ENCODE measurements around the gene SSH3.

The SSH3 gene

DNA sequence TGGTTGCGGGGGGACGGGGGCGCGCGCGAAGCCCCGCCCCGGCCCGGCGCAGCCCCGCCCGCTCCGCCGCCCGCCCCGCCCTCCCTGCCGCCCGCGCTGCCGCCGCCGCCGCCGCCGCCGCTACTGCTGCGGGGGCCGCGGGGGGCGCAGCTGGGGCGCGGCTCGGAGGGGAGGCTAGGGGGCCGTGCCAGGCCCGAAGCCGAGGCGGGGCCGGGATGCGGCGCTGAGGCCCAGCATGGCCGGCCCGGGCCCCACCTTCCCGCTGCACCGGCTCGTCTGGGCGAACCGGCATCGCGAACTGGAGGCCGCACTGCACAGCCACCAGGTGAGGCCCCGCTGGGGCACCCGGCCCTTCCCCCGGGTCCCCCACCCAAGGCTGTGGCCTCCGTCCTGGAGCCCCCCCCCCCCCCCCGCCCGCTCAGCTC, 14.1 kb upstream of the SSH3 start, which contains the start of gene ANKRD13D:
TSS of gene ANKRD13D (plus strand) at position 78 of the 425 bp plus-strand sequence. CDS start at position 236, 158 bp downstream.
- TF ChIP-seq GATA1 (IDR thresholded peaks at IDR 0.05; ENCODE audit: low read depth, low read length): no peak
- TF ChIP-seq POLR2A (IDR thresholded peaks at IDR 0.05; ENCODE audit: low read length): no peak
- peak in 1 of 2 experiments; percentile 90 for DNase-seq

DNA sequence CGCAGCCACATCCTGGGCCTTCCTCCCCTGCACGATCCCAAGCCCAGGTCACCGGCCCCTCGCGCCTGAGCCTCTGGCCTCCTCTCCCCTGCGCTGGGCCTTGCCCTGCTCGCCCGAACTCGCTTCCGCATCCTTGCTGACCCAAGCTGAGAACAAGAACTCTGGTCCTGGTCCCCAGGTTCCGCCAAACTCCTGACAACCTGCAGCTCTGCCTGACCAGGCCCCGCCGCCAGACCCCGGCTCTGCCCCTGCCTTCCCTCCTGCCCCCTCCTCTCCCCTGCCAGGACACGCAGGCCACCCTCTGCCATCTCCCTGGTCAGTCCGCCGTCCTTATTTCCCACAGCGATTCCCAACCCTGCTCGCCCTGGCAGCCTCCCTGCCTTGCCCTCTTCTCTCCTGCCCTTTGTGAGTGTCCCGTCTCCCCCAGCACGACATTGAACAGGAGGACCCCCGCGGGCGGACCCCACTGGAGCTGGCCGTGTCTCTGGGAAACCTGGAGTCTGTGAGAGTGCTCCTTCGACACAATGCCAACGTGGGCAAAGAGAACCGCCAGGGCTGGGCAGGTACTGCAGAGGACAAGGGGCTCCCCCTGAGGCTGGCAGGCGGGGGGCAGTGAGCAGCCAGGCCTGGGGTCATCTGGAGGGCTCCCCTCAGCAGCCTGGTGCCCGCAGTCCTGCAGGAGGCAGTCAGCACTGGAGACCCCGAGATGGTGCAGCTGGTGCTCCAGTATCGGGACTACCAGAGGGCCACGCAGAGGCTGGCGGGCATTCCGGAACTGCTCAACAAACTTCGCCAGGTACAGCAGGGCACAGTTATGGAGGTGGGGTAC, 13.5 kb upstream of the SSH3 start:
- peak in 1 of 2 experiments; percentile 50 for DNase-seq

DNA sequence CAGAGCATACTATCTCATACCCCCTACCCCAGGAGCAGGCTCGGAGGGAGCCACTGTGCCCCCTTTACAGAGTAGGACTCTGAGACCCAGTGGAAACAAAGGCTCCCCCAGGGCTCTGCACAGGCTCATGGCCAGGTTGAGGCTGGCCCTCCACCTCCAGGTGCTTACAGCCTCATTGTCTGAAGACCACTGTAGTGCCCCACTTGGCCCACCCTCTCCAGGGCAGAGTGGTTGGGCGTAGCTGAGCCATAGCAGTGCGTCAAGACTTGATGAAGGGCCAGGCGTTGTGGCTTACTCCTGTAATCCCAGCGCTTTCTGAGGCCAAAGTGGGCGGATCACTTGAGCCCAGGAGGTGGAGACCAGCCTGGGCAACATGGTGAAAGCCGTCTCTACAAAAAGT, 12.5 kb upstream of the SSH3 start:
- no peak for DNase-seq

More for the DNA sequence above, 13.5 kb upstream of the SSH3 start:
- TF ChIP-seq POLR2A (IDR thresholded peaks at IDR 0.05; ENCODE audit: low read length) (no peak), GATA1 (IDR thresholded peaks at IDR 0.05; ENCODE audit: low read depth, low read length) (no peak)

DNA sequence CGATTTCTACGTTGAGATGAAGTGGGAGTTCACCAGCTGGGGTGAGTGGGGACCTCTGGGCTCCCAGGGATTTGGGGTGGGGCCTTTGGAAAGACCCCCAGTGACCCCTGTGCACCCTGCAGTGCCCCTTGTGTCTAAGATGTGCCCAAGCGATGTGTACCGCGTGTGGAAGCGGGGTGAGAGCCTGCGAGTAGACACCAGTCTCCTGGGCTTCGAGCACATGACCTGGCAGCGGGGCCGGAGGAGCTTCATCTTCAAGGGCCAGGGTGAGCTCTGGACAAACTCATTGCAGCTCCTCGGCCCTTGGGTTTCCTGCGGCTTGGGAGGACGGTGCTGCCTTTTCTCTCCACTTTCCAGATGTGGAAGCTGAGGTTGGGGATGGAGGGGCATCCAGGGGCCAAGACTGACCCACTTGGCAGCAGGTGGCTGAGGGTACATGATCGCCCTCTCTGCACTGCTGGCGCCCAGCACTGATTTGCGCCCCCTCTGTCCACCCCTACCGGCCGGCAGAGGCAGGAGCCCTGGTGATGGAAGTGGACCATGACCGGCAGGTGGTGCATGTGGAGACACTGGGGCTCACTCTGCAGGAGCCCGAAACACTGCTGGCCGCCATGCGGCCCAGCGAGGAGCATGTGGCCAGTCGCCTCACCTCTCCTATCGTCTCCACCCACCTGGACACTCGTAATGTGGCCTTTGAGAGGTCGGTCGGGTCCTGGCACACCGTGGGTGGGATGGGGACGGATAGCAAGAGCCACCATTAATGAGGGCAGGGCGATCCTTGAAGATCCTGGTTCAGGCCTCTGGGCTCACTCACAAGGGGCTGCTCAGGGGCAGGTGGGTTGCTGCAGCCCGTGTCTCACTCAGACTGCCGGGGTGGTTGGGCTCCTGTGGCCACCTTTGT, 11.6 kb upstream of the SSH3 start:
- TF ChIP-seq POLR2A (IDR thresholded peaks at IDR 0.05; ENCODE audit: low read length): no peak
- TF ChIP-seq GATA1 (IDR thresholded peaks at IDR 0.05; ENCODE audit: low read depth, low read length): no peak
- no peak for DNase-seq

More for the DNA sequence above, 12.5 kb upstream of the SSH3 start:
- TF ChIP-seq GATA1 (IDR thresholded peaks at IDR 0.05; ENCODE audit: low read depth, low read length): no peak
- no peak for TF ChIP-seq POLR2A (IDR thresholded peaks at IDR 0.05; ENCODE audit: low read length)

DNA sequence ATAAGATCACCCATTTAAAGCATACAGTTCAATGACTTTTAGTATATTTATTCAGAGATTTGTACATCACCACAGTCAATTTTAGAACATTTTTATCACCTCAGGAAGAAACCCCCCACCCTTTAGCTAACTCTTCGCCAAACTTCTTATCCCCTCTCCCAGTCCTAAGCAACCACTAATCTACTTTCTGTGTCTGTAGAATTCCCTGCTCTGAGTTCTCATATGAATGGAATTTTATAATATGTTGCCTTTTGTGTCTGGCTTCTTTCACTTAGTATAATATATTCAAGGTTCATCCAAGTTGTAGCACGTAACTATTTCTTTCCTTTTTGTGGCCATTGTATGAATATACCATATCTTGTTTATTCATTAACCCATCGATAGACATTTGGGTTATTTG, 10.7 kb upstream of the SSH3 start:
- no peak for TF ChIP-seq POLR2A (IDR thresholded peaks at IDR 0.05; ENCODE audit: low read length)
- DNase-seq: no peak

DNA sequence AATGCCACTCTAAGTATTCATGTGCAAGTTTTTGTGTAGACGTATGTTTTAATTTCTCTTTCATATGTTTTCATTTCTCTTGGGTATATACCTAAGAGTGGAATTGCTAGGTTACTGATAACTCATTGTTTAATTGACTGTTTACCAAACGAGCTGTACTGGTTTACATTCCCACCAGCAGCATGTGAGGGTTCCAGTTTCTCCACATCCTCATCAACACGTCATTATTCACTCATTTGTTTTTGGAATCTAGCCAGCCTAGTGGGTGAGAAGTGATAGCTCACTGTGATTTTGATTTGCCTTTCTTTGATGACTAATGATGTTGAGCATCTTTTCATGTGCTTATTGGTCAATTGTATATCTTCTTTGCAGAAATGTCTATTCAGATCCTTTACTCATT, 10.2 kb upstream of the SSH3 start:
- no peak for DNase-seq
- TF ChIP-seq POLR2A (IDR thresholded peaks at IDR 0.05; ENCODE audit: low read length) (no peak), GATA1 (IDR thresholded peaks at IDR 0.05; ENCODE audit: low read depth, low read length) (no peak)

DNA sequence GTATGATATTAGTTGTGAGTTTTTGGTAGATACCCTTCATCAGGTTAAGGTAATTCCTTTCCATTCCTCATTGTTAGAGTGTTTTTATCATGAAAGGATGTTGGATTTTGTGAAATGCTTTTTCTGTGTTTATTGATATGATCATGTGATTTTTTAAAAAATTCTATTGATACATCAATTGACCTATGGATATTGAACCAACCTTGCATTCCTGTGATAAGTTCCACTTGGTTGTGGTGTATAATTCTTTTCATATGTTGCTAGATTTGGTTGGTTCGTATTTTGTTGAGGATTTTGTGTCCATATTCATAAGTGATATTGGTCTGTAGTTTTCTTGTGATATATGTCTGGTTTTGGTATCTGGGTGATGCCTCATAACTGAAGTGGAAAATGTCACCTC, 7.5 kb upstream of the SSH3 start:
- no peak for TF ChIP-seq POLR2A (IDR thresholded peaks at IDR 0.05; ENCODE audit: low read length)
- no peak for TF ChIP-seq GATA1 (IDR thresholded peaks at IDR 0.05; ENCODE audit: low read depth, low read length)
- DNase-seq: peak; percentile 54 to 63

DNA sequence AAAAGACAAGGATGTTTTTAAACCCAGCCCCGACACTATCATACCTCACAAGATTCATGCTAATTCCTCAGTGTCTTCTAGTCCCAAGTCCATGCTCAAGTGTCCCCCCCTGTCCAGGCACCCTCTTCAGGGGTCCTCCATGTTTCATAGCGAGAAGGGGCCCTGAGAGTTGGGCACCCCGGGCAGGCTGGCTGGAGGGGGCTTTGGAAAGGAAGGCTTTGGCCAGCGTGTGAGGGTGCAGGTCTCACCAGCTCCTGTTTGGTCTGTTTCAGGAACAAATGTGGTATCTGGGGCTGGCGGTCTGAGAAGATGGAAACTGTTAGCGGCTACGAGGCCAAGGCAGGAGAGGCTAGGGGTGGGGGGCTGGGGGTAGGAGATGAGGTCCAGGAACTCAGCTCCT, 4.5 kb upstream of the SSH3 start:
- no peak for DNase-seq
- TF ChIP-seq GATA1 (IDR thresholded peaks at IDR 0.05; ENCODE audit: low read depth, low read length) (no peak), POLR2A (IDR thresholded peaks at IDR 0.05; ENCODE audit: low read length) (no peak)

DNA sequence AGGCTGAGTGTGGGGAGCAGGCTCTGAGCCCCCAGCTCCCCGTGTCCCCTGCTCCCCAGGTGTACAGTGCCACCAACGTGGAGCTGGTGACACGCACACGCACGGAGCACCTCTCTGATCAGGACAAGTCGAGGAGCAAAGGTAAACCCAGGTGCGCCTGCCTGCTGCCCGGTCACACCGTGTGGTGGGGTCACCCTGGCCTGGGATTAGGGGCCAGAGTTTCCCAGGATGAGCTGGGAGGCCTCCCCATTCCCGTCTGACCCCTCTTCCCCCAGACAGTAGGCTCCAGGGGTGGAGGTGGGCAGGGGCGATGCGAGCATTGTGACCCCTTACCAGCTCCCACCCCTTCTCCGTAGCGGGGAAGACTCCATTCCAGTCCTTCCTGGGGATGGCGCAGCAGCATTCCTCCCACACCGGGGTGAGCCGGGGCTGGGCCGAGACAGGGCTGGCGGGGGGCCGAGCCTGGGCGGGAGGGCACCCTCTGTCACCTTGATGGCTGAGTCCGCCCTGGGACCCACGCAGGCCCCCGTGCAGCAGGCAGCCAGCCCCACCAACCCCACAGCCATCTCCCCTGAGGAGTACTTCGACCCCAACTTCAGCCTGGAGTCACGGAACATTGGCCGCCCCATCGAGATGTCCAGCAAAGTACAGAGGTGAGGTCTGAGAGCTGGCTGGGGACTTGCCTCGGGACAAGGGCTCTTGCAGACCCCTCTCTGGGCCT, 3.7 kb upstream of the SSH3 start:
- no peak for DNase-seq
- TF ChIP-seq POLR2A (IDR thresholded peaks at IDR 0.05; ENCODE audit: low read length) (no peak), GATA1 (IDR thresholded peaks at IDR 0.05; ENCODE audit: low read depth, low read length) (no peak)

DNA sequence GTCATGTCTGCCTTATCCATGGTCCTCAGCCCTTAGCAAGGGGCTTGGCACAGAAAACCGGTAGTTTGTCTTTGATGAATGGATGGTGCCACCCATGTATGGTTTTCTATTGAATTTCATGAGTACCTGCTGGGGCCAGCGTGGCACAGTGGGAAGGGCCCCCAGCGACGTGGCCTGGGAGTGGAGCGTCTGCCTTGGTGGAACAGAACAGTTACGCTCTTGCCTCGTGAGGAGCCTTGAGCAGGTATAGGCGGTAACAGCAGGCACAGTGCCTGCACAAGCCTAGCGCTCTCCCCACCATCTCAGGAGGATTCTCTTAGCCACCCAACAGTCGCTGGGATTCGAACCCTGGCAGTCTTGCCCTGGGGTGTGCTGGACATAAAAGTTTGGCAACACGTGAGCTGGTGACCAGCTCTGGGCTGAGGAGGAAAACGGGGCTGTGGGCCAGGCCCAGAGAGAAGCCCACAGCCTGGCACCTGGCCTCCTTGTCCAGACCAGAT, 3.0 kb upstream of the SSH3 start:
- no peak for TF ChIP-seq POLR2A (IDR thresholded peaks at IDR 0.05; ENCODE audit: low read length)
- TF ChIP-seq GATA1 (IDR thresholded peaks at IDR 0.05; ENCODE audit: low read depth, low read length): no peak
- no peak for DNase-seq

DNA sequence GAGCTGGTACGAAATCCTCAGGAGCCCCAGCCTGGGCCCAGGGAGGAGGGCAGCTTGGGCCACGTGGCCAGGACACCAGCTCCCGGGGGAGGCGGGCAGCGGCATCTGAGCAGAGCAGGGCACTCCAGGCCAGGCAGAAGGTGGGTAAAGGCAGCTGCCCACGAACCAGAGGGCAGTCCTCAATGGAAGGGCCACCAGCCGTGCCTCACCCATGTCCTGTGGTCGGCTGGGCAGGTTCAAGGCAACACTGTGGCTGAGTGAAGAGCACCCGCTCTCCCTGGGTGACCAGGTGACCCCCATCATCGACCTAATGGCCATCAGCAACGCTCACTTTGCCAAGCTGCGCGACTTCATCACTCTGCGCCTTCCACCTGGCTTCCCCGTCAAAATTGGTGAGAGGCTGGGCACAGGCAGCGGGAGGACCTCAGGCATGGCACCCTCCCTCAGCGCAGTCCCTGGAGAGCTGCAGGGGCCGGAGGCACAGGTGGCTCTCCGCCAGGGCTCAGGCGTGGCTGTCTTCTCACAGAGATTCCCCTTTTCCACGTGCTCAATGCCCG, 2.5 kb upstream of the SSH3 start:
- DNase-seq: no peak
- TF ChIP-seq GATA1 (IDR thresholded peaks at IDR 0.05; ENCODE audit: low read depth, low read length) (no peak), POLR2A (IDR thresholded peaks at IDR 0.05; ENCODE audit: low read length) (no peak)

DNA sequence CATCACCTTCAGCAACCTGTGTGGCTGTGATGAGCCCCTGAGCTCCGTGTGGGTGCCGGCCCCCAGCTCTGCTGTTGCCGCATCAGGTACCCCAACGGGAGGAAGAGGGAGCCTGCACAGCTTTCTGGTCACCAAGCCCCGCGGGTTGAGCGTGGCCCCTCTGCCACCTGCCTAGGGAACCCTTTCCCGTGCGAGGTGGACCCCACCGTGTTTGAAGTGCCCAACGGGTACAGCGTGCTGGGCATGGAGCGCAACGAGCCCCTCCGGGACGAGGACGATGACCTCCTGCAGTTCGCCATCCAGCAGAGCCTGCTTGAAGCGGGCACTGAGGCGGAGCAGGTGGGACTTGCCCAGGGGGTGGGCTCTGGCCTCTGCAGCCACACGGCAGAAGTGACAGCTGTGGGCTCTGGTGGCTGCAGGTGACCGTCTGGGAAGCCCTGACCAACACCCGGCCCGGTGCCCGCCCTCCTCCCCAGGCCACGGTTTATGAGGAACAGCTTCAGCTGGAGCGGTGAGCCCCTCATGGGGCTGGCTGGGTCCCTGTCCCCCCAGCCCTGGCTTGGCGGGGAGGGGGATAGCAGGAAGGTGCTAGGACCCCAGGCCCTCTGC, 1.9 kb upstream of the SSH3 start:
- no peak for TF ChIP-seq GATA1 (IDR thresholded peaks at IDR 0.05; ENCODE audit: low read depth, low read length)
- no peak for TF ChIP-seq POLR2A (IDR thresholded peaks at IDR 0.05; ENCODE audit: low read length)

More for the DNA sequence above, 1.9 kb upstream of the SSH3 start:
- DNase-seq: no peak
